ENCODE data around the gene CASP2. TPM values are rescaled to one million over a fixed set of nuclear protein-coding genes. Genes with fewer than 3 reads are reported as not detected.

Gene CASP2
- total RNA-seq, 1 experiment from 2014 or later = 65.3 TPM

DNA sequence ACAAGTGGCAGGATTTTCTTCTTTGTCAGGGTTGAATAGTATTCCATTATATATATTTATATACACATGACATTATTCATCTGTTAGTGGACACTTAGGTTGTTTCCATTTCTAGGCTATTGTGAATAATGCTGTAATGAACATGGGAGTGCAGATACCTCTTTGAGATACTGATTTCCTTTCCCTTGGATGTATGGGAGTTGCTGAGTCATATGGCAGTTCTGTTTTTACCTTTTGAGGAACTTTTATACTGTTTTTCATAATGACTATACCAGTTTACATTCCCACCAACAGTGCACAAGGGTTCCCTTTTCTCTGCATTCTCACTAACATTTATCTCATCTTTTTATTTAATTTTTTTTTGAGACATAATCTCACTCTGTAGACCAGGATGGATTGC, 26.0 kb downstream of the CASP2 start:
- Histone ChIP-seq H3K79me2 (ENCODE audit: insufficient read depth, low read length) (no peaks in the 10 kb centered on the region), H3K14ac (ENCODE audit: insufficient read depth, low read length) (no peak overlapping the region), H3K4ac (ENCODE audit: low read depth, low read length) (no peak overlapping the region), H2BK5ac (ENCODE audit: insufficient read length, low read length) (no peak overlapping the region), H3K18ac (ENCODE audit: insufficient read length, low read depth, low read length) (no peak overlapping the region), H2BK15ac (ENCODE audit: low read depth, low read length) (no peak overlapping the region), H3K23ac (ENCODE audit: insufficient read length, low read depth, low read length) (no peak overlapping the region), H3K23me2 (ENCODE audit: insufficient read length, low read depth, low read length, poor library complexity, severe bottlenecking) (no peaks in the 10 kb centered on the region), H2BK120ac (ENCODE audit: low read depth, low read length, poor library complexity, severe bottlenecking) (no peak overlapping the region), H3T11ph (ENCODE audit: low read length) (no peak overlapping the region), H3K4me2 (ENCODE audit: insufficient read depth, insufficient read length, low read length) (no peak overlapping the region), H2AFZ (ENCODE audit: low read length) (no peak overlapping the region), H3K27ac (ENCODE audit: insufficient read length, low read depth, low read length) (no peak overlapping the region), H3K79me1 (ENCODE audit: insufficient read depth, low read depth, low read length, poor library complexity, severe bottlenecking) (no peaks in the 10 kb centered on the region), H4K8ac (replicated peaks; ENCODE audit: insufficient read length, low read depth, low read length) (no peak overlapping the region), H3K4me1 (ENCODE audit: insufficient read depth, low read length) (no peaks in the 10 kb centered on the region), H2AK5ac (ENCODE audit: insufficient read length, low read length) (no peak overlapping the region), H2BK12ac (ENCODE audit: insufficient read length, low read depth, low read length) (no peak overlapping the region), H4K20me1 (ENCODE audit: control insufficient read depth, insufficient read depth, insufficient read length) (no peaks in the 10 kb centered on the region), H3K27me3 (ENCODE audit: insufficient read depth, low read length) (no peaks in the 10 kb centered on the region), H3K9me3 (ENCODE audit: control insufficient read depth, low read depth, low read length) (no peaks in the 10 kb centered on the region), H4K5ac (ENCODE audit: insufficient read length, low read depth, low read length) (no peak overlapping the region), H4K91ac (ENCODE audit: insufficient read length, low read depth, low read length) (no peak overlapping the region), H3K9ac (ENCODE audit: extremely low read depth, insufficient read length, low read length) (no peak overlapping the region), H3K56ac (ENCODE audit: insufficient read length, low read depth, low read length) (no peak overlapping the region), H2BK20ac (ENCODE audit: low read depth, low read length, poor library complexity, severe bottlenecking) (no peak overlapping the region)
- Mint-ChIP-seq H3K4me1 (peaks cover 0 to 11% of the 10 kb centered on the region in 2 experiments; a peak in 2 of 4 replicates), H3K9me3 (no peaks in the 10 kb centered on the region), H3K36me3 (ENCODE audit: insufficient read depth in 1 of 3, low read depth in 3 of 3) (peaks cover 0 to 4% (median 4%) of the 10 kb centered on the region in 3 experiments; a peak in 3 of 7 replicates), H3K4me3 (no peak overlapping the region), H3K27ac (no peak overlapping the region), H3K27me3 (ENCODE audit: low read depth) (no peaks in the 10 kb centered on the region)
- TF ChIP-seq, protein P1, sequence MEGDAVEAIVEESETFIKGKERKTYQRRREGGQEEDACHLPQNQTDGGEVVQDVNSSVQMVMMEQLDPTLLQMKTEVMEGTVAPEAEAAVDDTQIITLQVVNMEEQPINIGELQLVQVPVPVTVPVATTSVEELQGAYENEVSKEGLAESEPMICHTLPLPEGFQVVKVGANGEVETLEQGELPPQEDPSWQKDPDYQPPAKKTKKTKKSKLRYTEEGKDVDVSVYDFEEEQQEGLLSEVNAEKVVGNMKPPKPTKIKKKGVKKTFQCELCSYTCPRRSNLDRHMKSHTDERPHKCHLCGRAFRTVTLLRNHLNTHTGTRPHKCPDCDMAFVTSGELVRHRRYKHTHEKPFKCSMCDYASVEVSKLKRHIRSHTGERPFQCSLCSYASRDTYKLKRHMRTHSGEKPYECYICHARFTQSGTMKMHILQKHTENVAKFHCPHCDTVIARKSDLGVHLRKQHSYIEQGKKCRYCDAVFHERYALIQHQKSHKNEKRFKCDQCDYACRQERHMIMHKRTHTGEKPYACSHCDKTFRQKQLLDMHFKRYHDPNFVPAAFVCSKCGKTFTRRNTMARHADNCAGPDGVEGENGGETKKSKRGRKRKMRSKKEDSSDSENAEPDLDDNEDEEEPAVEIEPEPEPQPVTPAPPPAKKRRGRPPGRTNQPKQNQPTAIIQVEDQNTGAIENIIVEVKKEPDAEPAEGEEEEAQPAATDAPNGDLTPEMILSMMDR (conservative IDR thresholded peaks at IDR 0.05) = no peak
- no peak for DNase-seq
